ENCODE data around the gene KAT2A.

GRCh38 chr17:42167807-42168206 lies 46.6 kb upstream of the KAT2A start:
- TF ChIP-seq CTCF (conservative IDR thresholded peaks at IDR 0.05) (no peak), EZH2 (IDR thresholded peaks at IDR 0.05; ENCODE audit: low read depth) (no peak)
